8988T (cell line): ENCODE measurements around the gene GGT6.
"Not testable (repeated sequence)": the region's sequence is repeated elsewhere in the genome, so short reads cannot be mapped to it uniquely, and the experiment has no call there.

Experiments
- DNase-seq: peaks from one replicate; pipeline ENCODE4 v3.0.0; 2011

GGT6 gene

DNA sequence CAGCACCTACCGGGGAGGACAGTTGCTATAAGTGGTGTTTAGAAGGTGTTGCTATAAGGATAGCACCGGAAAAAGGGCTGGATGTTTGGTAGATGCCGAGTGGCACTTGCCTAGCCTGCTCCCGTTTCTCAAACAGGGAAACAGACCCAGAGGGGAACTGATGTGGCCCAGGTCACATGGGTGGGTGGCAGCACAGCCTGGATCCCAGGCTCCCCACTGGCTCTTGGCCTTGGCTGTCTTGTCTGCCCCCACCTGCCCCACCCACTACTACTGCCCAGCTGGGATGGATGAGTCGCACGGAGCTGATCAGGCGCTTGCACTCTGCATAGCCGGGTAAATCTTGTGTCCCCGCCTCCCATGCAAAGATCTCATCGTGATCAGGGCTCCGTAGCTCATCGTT is 31.2 kb upstream of the GGT6 start:
- DNase-seq = no peak

DNA sequence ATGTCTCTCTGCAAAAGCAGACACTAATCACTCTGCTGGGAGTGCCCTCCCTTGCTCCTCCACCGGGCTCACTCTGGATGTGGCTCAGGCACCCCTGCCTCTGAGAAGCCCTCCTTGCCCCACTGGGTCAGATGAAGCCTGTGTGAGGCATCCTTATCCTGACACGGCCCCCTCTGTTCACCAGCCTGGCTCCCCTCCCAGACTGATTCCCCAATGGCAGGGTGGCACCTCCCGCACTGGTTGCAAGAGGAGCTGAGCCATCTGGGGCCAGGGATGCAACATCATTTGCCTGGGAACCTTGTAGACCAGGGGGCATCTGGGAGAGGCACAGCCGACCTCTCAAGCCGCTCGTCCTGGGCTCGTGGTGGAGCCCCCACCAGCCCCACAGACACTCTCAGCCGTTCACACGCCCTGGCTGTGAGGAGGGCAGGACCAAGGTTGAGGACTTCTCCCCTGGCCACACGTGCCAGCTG is 30.6 kb upstream of the GGT6 start:
- DNase-seq = no peak

DNA sequence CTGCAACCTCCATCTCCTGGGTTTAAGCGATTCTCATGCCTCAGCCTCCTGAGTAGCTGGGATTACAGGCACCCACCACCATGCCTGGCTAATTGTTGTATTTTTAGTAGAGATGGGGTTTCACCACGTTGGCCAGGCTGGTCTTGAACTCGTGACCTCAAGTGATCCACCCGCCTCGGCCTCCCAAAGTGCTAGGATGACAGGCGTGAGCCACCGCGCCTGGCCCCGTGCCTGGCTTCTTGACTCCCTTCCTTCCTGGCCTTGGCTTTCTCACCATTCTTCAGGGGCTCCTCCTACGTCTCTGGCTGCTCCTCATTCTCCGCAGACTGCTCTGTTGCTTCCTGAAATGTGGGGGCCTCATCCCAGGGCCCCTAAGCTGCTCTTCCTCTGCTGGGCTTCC is 29.7 kb upstream of the GGT6 start:
- DNase-seq = not testable (repeated sequence)

DNA sequence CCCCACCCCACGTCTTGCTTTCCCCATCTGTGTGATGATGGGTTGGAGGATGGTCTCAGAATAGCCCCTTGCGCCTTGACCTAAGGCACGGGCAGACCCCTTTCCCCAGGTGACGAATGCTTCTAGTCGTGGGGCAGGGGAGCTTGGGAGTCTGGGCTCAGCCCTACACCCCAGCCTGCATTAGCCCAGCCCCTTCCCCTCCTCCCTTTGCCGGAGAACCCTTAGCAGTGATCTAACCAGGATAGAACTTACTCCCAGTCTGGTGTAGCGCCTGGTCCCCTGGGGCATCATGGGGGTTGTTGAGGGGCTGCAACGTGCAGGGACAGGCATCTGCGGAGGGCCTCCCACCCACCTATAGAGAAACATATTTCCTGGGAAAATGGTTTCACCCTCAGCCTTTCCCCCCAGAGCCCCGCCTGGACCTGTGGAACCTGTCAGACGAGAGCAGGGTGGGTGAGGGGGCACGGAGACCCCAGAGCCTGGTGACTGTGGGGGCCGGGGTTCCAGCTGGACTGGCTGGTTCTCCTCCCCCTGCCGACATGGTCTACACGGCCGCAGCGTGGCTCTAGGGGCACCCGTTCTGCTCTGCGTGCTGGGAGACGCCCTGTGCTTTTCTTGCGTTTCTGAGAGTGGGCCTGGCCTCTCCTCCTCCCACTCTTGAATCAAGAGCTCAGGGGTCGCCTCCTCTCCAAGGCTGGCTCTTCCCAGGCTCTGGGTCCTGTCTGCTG is 28.7 kb upstream of the GGT6 start:
- DNase-seq = no peak

DNA sequence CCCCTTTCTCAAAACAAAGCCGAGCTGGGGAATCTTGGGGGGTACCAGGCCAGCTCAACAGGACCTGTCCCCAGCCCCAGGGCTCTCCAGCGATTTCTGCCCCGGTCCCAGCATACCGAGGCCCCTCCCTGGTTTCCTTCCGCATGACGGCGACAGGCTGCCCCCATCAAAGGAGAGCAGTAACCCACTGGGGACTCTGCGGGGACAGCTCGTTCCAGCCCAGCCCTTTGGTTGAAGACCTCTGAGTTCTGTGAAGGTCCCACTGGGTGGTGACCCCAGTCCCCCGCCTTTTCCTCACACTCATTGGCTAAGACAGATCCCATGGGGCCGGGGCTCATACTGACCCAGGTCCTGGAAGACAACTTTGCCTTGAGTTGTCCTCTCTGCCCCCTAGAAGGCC is 28.0 kb upstream of the GGT6 start:
- DNase-seq = no peak

DNA sequence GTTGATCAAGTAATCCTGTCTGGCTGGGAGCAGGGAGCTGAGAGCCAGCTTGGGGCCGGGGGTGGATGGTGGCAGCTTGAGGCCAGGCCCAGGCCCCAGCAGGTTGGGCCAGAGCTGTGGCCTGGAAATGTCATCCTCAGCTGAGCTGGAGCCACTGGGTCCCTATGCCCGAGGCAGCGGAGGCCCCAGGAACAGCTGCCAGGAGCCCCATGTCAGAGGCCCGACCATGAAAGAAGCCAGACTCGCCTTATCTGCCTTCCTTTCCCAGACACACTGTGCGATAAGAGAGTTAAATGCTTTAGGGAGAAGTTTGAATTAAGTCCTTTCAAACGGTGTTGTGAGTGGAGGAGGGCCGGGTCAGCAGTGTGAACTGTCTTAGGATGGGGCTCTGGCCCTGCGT is 27.4 kb upstream of the GGT6 start:
- DNase-seq = no peak

DNA sequence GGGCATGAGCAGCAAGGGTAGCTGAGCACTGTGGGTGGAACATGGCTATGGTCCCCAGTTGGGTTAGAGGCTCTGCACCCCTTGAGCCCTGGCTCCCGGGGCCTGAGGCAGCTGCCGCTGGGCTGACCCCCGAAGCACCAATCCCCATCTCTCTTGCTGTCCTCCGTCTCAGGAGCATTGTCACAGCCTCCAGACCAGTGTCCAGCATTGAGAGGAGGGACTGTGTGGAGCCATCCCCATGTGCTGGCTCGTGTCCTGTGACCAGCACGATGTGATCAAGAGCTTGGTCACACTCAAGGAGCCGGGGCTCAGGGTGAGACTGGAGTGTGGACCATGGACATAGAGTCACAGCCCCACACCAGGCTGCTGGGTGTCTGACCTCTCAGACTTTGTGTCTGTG is 26.8 kb upstream of the GGT6 start:
- no peak for DNase-seq

DNA sequence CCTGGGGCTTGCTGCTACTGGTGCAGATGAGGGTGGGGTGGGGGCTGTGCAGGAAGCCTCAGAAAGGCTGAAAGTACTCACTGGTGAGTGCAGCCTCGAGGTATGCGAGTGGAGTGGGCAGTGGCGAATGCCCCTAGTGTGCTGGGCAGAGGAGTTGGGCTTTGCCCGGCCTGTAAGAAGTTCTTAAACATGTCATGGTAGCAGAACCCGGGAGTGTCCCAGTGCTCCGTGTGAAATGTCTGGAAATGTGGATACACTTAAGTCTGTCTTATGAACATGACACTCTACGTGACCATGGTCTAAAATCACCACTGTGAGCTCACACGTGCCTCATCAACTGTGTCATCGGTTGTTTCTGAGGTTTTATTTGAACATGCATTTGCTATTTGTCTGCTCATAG is 25.7 kb upstream of the GGT6 start:
- DNase-seq = no peak

DNA sequence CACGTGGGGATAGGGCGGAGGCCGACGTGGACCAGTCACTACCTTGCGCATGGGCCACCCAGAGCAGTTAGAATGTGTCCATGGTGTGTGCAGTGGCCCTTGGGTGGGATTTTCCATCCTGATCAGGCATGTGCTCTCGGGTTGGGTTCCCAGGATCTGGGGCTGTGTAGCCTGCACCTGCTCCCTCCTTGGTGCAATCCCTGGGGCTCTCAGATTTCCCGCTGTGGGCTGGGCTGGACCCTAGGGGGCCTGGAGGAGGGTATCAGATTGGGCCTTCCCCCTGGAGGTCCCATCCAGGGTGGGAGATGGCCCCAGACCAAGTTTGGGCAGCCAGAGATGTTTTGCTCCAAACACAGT is 25.2 kb upstream of the GGT6 start:
- DNase-seq = no peak

DNA sequence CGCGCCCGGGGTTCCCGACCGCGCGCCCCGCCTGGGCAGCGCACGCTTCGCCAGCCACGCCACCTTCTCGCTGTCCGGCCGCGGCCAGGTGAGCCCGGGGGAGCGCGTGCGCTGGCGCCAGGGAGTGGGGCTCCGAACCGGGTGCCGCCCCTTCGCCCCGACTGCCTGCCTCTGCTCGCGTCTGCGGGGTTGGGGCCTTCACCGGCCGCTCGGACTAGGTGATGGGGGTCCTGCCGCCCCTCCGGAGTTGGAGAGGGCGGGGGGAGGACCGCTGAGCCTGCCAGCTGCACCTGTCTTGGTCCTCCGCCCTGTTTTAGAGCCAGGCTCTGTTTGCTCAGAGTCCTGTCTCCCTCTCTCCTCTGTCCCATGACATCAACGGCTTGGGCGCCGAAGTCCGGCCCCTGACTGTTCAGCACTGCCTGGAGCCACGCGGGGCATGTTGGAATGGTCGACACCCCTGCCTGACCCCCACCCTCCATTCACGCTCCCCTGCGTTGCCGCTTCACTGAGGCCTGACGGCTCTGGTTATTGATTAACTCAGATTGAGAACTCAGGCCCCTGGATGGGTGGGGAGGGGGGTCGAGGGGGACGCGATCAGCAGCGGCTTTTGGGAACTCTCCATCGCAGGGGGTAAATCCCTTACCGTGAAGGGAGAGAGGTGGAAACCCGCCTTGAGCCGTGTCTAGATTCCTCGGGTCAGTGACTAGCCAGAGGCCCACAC is 24.7 kb upstream of the GGT6 start:
- DNase-seq = no peak

DNA sequence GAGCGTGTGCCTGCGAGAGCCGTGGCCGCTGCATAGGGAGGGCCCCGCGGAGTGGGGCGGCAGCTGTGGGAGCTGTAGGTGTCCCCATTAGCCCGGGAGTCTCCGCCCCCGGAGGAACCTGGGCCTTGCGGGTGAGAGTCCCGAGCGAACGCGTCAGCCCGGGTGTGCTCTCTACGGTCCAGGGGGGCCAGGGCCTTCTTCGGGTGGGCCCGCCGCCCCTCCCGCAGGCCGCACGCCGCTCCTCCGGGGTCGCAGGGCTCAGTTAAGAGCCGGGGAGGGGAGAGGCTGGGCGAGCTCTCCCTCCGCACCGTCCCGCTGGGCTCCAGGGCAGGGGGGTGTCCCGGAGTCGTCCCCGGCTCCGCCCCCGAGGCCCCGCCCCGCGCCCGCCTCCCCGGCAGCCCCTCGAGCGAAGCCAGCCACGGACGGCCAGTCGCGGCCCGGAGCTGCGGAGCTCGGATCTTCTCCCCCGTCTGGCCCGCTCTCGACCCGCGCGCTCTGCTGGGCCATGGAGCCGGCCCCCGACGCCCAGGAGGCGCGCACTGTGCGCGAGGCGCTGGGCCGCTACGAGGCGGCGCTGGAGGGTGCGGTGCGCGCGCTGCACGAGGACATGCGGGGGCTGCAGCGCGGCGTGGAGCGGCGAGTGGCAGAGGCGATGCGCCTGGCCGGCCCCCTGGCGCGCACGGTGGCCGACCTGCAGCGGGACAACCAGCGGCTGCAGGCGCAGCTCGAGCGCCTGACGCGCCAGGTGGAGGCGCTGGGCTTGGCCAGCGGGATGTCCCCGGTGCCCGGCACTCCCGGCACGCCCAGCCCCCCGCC is 23.9 kb upstream of the GGT6 start, which contains the start of gene SMTNL2:
Gene SMTNL2 (plus strand): TSS at position 429 of the 816 bp plus-strand sequence. CDS start 77 bp downstream, at position 506.
- DNase-seq = peak; percentile 77

DNA sequence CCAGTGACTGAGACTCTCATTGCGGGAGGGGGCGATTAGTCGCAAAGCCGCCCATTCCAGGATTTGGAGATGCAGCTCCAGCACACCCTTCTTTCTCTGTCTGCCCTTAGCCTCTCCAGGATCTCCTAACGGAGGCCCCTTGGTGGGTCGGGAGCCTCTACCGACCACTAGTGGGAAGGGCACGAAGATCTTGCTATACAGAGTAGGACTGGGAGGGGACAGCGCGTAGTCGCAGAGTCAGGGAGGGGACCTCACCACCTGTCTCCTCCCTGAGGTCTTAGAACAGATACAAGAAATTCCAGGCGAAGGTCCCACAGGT is 23.4 kb upstream of the GGT6 start:
- peak; percentile 91 for DNase-seq

DNA sequence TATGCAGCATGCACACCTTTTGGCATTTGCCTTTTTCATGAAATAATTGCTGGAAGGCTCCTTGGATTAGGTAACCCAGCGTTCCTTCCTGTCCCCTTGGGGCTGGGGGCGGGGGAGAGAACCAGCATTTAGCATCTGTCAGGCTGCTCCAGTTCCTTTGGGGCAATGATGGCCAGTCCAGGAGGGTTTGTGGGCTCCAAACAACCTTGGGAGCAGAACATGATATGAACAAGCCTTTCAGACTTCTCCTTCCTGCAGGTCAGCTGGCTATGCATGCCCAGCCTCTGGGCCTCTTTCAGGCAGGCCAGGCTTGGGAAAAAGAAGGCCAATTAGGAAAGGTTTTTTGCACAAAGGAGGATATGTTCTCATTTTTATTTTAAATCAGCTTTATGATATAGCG is 22.8 kb upstream of the GGT6 start:
- no peak for DNase-seq

DNA sequence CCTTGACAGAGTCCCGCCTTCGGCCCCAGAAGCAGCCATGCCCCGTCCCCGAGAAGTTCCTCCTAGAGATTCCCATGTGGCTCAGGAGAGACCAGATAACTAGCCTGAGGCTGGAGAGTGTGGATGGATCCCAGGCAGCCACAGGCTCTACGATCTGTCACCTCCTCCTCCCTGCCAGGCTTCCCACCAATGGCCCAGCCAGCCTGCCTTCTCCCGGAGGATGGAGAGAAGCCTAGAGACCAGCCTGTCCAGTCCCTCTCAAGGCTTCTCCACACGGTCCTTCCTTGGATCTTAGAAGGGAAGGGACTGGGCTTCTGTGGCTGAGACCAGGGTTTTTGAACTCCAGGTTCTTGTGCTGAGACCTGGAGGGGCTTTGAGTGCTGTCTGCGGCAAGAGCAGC is 22.3 kb upstream of the GGT6 start:
- DNase-seq = no peak

DNA sequence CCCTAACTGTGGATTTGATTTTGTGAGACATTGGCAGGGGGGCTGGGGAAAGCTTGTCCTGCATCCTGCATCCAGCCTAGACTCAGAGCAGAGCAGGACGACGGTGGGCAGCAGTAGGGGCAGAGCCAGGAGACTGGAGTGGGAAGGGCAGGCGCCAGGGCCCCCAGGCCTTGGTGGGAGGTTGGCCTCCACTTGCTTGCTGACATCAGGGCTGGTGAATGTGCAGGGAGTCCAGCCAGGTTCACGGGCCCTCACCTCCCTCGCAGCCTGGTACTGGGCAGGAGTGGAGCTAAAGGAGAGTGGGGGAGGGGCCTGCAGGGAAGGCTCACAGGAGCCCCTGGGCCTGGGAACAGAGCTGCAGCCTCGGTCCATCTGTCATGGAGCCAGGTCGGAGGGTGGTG is 21.7 kb upstream of the GGT6 start:
- DNase-seq = no peak

DNA sequence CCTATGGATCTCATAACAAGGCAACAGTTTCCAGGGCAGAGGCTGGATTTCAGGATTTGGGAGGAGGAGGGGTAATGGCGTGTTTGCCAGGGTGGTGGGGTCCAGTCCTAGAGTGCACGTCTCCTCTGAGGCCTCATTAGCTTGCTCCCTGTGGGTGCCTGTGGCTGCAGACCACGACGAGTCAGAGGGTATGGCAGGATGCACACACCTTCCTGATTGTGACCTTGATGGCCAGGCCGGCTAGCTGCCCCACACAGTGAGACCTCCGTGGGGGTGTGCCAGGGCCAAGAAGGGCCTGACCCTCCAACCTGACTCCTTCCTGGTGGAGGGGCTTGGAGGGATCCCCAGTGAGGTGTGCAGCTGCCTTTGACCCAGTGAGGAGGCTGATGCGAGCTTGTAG is 19.9 kb upstream of the GGT6 start:
- DNase-seq = no peak

DNA sequence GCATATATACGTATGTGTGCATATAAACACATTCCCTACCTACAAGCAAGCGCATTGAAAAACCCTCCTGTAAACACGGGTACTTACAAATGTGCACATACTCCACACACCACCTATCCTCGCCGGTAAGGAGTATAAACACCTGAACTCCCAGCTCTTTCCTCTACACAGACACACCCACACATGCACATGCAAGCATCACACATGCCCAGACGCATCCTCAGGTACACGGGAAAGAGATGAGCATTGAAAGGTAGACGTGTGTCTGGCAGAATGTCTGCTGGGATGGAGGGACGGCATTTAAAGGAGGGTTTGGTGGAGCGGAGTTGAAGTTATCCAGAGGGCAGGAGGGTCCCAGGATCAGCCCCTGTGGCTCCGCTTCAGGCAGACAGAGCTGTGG is 19.3 kb upstream of the GGT6 start:
- no peak for DNase-seq

DNA sequence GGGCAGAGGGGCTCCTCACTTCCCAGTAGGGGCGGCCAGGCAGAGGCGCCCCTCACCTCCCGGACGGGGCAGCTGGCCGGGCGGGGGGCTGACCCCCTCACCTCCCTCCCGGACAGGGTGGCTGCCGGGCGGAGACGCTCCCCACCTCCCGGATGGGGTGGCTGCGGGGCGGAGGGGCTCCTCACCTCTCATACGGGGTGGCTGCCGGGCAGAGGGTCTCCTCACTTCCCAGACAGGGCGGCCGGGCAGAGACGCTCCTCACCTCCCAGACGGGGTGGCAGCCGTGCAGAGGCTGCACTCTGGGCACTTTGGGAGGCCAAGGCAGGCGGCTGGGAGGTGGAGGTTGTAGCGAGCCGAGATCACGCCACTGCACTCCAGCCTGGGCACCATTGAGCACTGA is 18.0 kb upstream of the GGT6 start:
- not testable (repeated sequence) for DNase-seq

DNA sequence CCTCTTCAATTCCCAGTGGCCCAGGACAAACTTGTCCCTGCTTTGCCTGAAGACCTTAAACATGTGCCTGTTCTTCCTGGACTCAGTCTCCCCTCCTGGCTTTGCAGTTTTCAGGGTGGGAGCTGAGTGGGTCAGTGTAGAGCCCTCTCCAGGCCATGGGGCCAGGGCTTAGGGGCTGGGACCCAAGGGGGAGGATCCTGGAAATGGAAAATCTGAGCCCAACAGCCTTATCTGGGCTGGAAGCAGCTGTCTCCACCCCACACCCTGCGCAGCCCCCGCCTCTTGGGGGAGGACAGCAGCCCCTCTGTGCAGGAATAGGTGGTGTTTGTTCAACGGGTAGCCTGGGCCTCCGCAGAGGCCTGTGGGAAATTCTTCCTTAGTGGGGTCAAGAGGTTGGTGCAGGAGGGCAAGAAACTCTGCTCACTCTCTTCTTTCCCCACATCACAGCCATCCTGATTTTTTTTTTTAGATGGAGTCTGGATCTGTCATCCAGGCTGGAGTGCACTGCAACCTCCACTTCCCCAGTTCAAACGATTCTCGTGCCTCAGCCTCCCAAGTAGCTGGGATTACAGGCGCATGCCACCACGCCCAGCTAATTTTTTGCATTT is 17.1 kb upstream of the GGT6 start:
- no peak for DNase-seq

DNA sequence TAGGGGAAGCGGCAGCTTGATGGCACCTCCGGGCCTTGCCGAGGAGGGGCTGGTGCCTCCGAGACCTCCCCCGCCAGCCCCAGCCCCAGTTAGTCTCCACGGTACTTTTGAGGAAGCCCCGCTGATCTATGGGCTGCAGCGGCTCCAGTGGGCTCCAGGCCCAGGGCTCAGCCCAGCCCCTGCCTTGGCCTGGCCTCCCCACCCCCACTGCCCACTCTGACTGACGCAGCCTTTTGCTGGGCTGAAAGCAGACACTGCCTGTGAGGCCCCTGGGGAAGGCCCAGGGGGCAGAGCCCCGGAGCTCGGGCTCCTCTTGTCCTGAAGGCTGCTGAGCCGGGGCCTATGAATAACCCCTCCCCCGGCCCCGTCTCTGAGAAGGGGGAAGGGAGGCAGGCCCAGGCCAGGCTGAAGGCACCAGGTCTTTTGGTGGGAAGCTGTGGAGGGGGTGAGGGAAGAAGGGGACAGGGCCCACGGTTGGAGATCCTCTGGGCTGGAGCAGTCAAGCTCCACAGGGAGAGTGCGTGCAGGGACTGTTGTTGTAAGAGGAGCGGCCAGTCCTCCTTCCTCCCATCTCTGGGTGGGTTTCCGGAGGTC is 16.4 kb upstream of the GGT6 start:
- no peak for DNase-seq

DNA sequence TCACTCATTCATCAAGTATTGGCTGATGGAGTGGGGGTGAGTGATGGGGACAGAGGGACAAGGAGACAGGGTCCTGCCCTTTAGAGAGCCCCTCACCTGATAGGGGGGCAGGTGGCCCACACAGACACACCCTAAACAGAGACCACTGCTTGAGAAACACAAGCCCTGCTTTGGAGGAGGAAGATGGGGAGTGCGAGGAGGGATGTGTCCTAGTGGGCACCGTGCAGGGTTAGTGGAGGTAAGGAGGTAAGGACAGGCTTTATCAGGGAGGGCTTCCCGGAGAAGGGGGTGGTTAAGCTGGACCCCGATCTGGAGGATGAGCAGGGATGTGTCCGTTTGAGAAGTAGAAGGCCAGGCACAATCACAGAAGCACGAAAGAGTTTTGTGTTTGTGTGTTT is 15.8 kb upstream of the GGT6 start:
- DNase-seq = no peak

DNA sequence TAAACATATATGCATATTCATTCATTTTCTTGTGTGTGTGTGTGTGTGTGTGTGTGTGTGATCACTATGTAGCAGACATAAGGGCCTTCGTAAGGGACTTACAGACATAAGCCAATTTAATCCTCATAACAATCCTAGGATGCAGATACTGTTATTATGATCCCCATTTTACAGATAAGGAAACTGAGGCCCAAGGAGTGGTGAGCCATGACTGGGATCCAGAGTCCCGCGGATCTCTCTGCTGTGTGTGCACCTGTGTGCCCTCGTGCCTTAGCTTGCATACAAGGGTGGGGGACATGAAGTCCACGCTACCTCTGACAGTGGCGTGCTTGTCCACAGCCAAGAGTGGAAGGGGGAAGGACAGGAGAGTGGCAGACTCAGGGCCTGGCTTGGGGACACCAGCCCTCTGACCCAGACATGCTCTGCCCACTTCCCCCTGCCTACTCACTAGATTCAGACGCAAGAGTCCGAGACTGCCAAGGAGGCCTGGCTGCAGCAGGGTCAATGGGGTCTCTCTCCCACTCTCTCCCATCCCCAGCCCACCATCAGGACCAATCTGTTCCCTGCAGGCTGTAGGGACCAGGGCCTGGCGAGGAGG is 14.2 kb upstream of the GGT6 start:
- DNase-seq = no peak

DNA sequence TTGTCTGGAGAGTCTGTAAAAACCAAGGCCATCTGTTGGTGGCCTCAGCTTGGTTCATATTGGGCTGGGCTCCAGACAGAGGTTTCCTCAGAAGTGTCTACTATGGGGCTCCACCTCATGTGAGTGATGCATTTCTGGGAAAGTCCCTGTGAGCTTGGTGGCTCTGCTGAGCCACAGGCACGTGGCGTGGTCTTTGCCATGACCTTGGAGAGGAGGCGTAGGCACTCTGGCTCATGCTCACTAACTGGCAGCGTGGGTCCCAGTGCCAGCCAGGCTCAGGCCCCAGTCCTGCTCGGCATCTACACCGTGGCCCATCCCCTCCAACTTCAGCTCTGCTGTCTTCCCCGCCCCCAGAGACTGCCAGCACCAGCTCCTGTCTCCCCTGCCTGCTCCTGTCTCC is 13.3 kb upstream of the GGT6 start:
- DNase-seq = no peak
